ENCODE measurements around the gene KITLG.

- TF ChIP-seq EZH2 (optimal IDR thresholded peaks at IDR 0.05; ENCODE audit: low read depth, low read length) = no peak
- TF ChIP-seq, protein P1, sequence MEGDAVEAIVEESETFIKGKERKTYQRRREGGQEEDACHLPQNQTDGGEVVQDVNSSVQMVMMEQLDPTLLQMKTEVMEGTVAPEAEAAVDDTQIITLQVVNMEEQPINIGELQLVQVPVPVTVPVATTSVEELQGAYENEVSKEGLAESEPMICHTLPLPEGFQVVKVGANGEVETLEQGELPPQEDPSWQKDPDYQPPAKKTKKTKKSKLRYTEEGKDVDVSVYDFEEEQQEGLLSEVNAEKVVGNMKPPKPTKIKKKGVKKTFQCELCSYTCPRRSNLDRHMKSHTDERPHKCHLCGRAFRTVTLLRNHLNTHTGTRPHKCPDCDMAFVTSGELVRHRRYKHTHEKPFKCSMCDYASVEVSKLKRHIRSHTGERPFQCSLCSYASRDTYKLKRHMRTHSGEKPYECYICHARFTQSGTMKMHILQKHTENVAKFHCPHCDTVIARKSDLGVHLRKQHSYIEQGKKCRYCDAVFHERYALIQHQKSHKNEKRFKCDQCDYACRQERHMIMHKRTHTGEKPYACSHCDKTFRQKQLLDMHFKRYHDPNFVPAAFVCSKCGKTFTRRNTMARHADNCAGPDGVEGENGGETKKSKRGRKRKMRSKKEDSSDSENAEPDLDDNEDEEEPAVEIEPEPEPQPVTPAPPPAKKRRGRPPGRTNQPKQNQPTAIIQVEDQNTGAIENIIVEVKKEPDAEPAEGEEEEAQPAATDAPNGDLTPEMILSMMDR (IDR thresholded peaks at IDR 0.05; ENCODE audit: low read length) = no peak
Observed at GRCh38 chr12:88519802-88520435, 60.4 kb downstream of the KITLG start.

Data from MM.1S (cell line).